WI38 (cell line): Measurements from ENCODE around the gene AAK1.
"Not testable (repeated sequence)": the region's sequence is repeated elsewhere in the genome, so short reads cannot be mapped to it uniquely, and the experiment has no call there.

ENCODE experiments used
- H3K4me3 ChIP-seq: 2 replicates; pipeline ENCODE4 v1.5.1; 2011; ENCODE audit warnings: low read depth, mild to moderate bottlenecking, control low read depth, low read length
- TF ChIP-seq, protein P1 (sequence below): IDR thresholded peaks from 2 replicates; pipeline ENCODE4 v1.5.1; 2012; ENCODE audit warnings: low read depth, mild to moderate bottlenecking, control low read depth, low read length

The AAK1 gene

DNA sequence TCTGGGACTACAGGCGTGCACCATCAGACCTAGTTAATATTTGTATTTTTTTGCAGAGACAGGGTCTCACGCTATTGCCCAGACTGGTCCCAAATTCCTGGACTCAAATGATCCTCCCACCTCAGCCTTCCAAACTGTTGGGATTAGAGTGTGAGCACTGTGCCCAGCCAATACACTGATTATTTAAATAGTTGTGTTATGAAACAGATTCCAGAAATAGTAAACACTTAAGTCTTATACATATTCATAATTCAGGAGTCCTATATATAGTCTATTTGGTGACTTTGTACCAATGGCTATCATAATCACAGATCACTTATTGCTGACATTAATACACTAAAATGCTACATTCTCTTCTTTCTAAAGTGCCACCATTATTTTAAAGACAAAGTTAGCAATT lies 219.1 kb downstream of the AAK1 start:
- TF ChIP-seq, protein P1, sequence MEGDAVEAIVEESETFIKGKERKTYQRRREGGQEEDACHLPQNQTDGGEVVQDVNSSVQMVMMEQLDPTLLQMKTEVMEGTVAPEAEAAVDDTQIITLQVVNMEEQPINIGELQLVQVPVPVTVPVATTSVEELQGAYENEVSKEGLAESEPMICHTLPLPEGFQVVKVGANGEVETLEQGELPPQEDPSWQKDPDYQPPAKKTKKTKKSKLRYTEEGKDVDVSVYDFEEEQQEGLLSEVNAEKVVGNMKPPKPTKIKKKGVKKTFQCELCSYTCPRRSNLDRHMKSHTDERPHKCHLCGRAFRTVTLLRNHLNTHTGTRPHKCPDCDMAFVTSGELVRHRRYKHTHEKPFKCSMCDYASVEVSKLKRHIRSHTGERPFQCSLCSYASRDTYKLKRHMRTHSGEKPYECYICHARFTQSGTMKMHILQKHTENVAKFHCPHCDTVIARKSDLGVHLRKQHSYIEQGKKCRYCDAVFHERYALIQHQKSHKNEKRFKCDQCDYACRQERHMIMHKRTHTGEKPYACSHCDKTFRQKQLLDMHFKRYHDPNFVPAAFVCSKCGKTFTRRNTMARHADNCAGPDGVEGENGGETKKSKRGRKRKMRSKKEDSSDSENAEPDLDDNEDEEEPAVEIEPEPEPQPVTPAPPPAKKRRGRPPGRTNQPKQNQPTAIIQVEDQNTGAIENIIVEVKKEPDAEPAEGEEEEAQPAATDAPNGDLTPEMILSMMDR, result no peak
- no peak overlapping the region for H3K4me3 ChIP-seq

DNA sequence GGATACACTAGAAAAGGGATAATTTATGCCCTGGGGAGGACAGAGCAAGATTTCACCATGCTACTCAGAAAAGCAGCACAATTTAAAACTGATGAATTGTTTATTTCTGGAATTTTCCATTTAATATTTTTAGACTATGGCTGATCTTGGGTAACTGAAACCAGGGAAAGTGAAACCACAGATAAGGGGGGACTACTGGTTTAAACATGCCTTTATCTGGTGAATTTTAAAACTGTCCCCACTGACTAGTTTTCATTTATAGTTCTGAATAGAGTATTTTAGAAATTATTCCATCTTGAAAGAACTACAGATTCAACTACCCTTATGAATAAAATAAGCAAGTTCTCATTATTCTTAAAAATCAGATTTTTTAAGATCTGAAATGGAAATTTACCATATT lies 221.3 kb downstream of the AAK1 start:
- H3K4me3 ChIP-seq, result no peak overlapping the region
- TF ChIP-seq, protein P1, result no peak

DNA sequence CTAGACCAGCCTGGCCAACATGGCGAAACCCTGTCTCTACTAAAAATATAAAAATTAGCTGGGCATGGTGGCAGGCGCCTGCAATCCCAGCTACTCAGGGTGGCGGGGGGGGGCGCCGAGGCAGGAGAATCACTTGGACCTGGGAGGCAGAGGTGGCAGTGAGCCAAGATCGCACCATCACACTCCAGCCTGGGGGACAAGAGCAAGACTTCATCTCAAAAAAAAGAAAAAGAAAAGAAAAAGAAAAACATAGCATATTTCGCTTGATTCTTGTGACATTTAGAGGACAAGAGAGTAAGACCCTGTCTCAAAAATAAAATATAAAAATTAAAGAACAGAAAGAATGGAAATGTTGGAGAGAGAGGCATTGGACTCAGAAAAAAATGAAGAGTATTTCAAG lies 224.4 kb downstream of the AAK1 start:
- not testable (repeated sequence) for H3K4me3 ChIP-seq

DNA sequence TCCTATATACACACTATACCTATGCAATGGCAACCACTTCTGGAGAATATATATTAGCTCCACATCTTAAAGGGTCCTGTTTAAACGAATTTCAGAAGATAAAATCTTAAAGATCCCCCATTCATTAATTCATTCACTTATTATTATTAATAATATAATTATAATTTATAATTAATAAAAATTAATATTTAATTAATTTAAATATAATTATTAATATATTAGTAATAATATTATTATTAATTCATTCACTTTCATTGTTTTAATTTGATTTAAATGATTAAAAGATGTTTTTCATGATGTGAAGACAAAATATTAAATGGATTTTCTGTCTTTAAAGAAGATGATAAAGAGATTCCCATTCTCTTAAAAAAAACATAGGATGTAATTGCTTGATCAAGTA lies 227.4 kb downstream of the AAK1 start:
- H3K4me3 ChIP-seq, result no peak overlapping the region
- TF ChIP-seq, protein P1, result no peak
